GM12878 (cell line): Measurements from ENCODE around the gene CIDEC.

Source experiments
- CHD4 ChIP-seq: fragments of 200-600 bp; sonication (generic); IDR thresholded peaks from 2 replicates; pipeline ENCODE4 v1.6.1; 2016; ENCODE audit warnings: mild to moderate bottlenecking
- IKZF2 ChIP-seq, 2 experiments: fragments of 450-650 bp; IDR thresholded peaks; 2 replicates each; pipeline ENCODE4 v1.6.1; 2017; ENCODE audit warnings: mild to moderate bottlenecking in 2 of 2, moderate library complexity in 2 of 2
- NRF1 ChIP-seq: conservative IDR thresholded peaks from 2 replicates; pipeline ENCODE4 v1.6.1; 2011; ENCODE audit warnings: mild to moderate bottlenecking, low read depth, low read length, improper control_type of control experiment
- POLR2AphosphoS5 ChIP-seq: IDR thresholded peaks from 2 replicates; pipeline ENCODE4 v1.6.1; 2011; ENCODE audit warnings: mild to moderate bottlenecking, low read length, inconsistent platforms
- REST ChIP-seq: IDR thresholded peaks from 2 replicates; pipeline ENCODE4 v1.6.1; 2012; ENCODE audit warnings: mild to moderate bottlenecking, low read depth, low read length
- RFX5 ChIP-seq: IDR thresholded peaks from 2 replicates; pipeline ENCODE4 v1.6.1; 2011; ENCODE audit warnings: low read depth, low read length, improper control_type of control experiment
- TAF1 ChIP-seq: IDR thresholded peaks from 2 replicates; pipeline ENCODE4 v1.6.1; 2011; ENCODE audit warnings: mild to moderate bottlenecking, low read depth, low read length, borderline replicate concordance
- TBL1XR1 ChIP-seq: IDR thresholded peaks from 2 replicates; pipeline ENCODE4 v1.6.1; 2012; ENCODE audit warnings: low read depth, low read length, improper control_type of control experiment
- TF ChIP-seq, protein P1 (sequence below), 3 experiments: IDR thresholded peaks in 2 of 3; conservative IDR thresholded peaks in 1 of 3; 2 replicates each; pipeline ENCODE4 v1.5.1; 2011; ENCODE audit warnings: low read depth in 3 of 3, low read length in 3 of 3, mild to moderate bottlenecking in 3 of 3, control low read depth in 2 of 3, moderate library complexity in 2 of 3, inconsistent platforms in 1 of 3, mixed read lengths in 1 of 3; ENCODE audit not compliant: control insufficient read depth in 2 of 3, insufficient read depth in 1 of 3; ENCODE audit errors: extremely low read depth in 1 of 3

- no peak for TF ChIP-seq IKZF2 (IDR thresholded peaks at IDR 0.05)
- TF ChIP-seq CHD4: no peak
- no peak for TF ChIP-seq RFX5
- TF ChIP-seq TBL1XR1: no peak
- TF ChIP-seq NRF1: no peak
- TF ChIP-seq TAF1: no peak
- no peak for TF ChIP-seq REST
- TF ChIP-seq, protein P1, sequence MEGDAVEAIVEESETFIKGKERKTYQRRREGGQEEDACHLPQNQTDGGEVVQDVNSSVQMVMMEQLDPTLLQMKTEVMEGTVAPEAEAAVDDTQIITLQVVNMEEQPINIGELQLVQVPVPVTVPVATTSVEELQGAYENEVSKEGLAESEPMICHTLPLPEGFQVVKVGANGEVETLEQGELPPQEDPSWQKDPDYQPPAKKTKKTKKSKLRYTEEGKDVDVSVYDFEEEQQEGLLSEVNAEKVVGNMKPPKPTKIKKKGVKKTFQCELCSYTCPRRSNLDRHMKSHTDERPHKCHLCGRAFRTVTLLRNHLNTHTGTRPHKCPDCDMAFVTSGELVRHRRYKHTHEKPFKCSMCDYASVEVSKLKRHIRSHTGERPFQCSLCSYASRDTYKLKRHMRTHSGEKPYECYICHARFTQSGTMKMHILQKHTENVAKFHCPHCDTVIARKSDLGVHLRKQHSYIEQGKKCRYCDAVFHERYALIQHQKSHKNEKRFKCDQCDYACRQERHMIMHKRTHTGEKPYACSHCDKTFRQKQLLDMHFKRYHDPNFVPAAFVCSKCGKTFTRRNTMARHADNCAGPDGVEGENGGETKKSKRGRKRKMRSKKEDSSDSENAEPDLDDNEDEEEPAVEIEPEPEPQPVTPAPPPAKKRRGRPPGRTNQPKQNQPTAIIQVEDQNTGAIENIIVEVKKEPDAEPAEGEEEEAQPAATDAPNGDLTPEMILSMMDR (IDR thresholded peaks at IDR 0.05 in 2 of 3, conservative IDR thresholded peaks at IDR 0.05 in 1 of 3; ENCODE audit: control insufficient read depth in 2 of 3, extremely low read depth in 1 of 3, insufficient read depth in 1 of 3, low read depth in 3 of 3, low read length in 3 of 3): no peak
- no peak for TF ChIP-seq POLR2AphosphoS5
Observed at GRCh38 chr3:9866639-9867038, 13.4 kb downstream of the CIDEC start.
